ENCODE measurements around the gene ZBTB40.

- no peak for TF ChIP-seq POLR2AphosphoS5 (IDR thresholded peaks at IDR 0.05; ENCODE audit: borderline replicate concordance, low read depth, low read length)
- TF ChIP-seq EZH2 (IDR thresholded peaks at IDR 0.05), result no peak
Observed at GRCh38 chr1:22525646-22526045, 74.0 kb downstream of the ZBTB40 start.

Measured in SK-N-MC (cell line).